D721Med (cell line): ENCODE results near the gene NKAIN4.

Experiments
- DNase-seq: peaks from one replicate; pipeline ENCODE4 v3.0.0; 2011; ENCODE audit warnings: low spot score; ENCODE audit not compliant: insufficient read length
- FAIRE-seq: peaks from 2 replicates; lab custom pipeline; 2011; peaks lifted over from hg19 to GRCh38; lab: Jason Lieb, UNC
- TF ChIP-seq, protein P1 (sequence below): IDR thresholded peaks from 2 replicates; pipeline ENCODE4 v1.5.1; 2012; ENCODE audit warnings: mild to moderate bottlenecking, control low read depth; ENCODE audit not compliant: insufficient read depth; ENCODE audit errors: missing control alignments

NKAIN4 gene

DNA sequence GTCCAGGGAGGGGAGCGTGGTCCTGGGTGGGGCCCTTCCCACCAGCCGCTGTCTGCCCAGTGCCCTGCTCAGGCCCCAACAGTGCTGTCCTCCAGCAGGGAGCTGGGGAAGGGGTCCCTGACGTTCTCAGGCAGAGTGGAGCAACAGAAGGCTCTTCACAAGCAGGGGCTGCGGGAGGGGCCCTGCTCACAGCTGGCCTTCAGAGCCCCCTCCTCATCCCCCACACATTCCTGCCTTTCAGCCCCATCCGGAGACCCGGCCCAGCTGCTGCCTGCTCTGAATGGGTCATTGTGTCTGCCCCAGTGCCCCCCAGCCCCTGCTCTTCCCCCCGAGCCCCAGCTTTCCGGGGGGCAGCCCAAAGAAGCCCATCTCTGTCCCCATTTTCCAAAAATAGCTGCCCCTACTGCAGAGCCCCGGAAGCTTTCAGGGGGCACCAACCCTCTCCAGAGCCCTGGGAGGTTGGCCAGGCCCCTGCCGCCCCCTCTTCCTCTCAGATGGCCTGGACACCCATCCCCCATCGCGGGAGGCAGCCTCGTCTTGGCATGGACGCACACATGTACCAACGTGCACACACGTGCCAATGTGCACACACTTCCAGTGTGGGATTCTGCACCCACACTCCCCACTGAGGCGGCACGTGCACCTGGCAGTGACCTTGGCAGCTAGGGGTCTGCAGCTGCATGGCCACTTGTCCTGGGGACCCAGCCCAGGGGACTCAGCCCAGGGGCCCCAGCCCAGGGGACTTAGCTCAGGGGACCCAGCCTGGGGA lies 42.5 kb upstream of the NKAIN4 start:
- TF ChIP-seq, protein P1, sequence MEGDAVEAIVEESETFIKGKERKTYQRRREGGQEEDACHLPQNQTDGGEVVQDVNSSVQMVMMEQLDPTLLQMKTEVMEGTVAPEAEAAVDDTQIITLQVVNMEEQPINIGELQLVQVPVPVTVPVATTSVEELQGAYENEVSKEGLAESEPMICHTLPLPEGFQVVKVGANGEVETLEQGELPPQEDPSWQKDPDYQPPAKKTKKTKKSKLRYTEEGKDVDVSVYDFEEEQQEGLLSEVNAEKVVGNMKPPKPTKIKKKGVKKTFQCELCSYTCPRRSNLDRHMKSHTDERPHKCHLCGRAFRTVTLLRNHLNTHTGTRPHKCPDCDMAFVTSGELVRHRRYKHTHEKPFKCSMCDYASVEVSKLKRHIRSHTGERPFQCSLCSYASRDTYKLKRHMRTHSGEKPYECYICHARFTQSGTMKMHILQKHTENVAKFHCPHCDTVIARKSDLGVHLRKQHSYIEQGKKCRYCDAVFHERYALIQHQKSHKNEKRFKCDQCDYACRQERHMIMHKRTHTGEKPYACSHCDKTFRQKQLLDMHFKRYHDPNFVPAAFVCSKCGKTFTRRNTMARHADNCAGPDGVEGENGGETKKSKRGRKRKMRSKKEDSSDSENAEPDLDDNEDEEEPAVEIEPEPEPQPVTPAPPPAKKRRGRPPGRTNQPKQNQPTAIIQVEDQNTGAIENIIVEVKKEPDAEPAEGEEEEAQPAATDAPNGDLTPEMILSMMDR, result no peak
- DNase-seq (no peak), FAIRE-seq (no peak)

DNA sequence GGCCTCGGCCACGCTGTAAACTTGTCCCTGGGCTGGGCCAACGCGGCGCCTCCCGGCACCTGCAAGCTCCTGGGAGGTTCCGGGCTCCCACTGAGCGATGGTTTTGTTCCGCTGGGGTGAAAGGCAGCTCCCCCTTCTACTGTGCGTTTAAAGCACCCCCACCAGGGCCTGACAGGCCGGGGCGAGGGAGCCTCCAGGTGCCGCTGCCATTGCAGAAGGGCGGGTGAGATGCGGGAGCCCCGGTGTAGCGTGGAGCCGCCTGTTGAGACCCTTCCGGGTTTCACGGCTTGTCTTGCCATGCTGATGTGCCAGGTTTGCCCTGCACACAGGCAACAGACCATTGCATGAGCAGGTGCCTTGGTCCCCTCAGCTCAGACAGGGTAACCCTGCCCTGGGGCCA lies 41.6 kb upstream of the NKAIN4 start:
- FAIRE-seq, result no peak
- TF ChIP-seq, protein P1, result no peak
- no peak for DNase-seq

DNA sequence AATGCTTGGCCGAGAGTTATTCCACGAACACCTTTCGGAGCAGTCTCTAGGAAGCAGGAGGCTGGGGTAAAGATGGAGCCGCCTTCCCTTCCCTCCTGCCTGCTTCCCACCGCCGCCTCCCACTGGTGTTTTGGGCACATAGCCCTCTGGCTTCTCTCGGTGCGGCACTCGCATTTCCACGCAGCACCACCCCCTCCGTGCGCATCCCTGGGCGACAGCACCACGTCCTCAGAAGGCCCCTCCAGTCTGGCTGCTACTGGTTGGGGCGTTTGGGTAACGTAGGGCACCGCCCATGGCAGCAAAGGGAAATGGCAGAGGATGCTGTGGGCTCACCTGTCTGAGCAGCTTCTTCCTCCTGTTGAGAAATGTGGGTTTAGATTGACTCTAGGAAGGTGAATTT lies 41.2 kb upstream of the NKAIN4 start:
- DNase-seq (no peak), FAIRE-seq (no peak)
- TF ChIP-seq, protein P1, result no peak

DNA sequence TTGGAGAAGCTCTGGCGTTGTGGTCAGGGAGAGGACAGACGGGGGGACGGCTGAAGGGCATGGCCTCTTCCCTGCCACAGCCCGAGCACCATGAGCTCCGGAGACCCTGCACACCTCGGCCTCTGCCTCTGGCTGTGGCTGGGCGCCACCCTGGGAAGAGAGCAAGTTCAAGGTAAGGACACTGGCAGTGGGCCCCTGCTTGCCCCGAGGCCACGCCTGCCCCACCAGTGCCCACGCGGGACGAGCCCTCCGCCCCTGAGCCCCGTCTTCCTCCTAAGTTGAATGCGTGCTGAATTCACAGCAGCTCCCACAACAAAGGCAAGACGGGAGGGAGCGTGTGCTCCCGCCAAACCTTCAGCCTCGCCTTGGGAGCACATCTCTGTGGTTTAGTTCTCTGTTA lies 40.8 kb upstream of the NKAIN4 start:
- no peak for DNase-seq
- TF ChIP-seq, protein P1, result no peak
- no peak for FAIRE-seq

DNA sequence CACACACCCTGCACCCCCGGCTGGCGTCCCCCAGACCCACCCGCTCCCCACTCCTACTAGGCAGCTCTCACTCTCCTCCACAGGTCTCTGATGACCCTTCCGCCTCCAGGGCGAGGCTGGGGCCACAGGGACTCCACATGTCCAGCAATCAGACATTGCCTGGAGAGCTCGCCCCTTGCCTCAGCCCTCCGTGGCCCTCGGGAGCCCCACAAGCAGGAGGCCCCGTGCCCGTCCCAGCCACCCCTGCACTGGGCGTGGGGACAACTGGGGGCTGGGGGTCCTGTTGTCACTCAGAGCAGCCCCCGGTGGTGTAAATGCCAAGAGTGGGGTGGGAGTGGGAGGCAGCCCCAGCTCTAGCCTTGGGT lies 40.3 kb upstream of the NKAIN4 start:
- DNase-seq (no peak), FAIRE-seq (no peak)
- TF ChIP-seq, protein P1, result no peak

DNA sequence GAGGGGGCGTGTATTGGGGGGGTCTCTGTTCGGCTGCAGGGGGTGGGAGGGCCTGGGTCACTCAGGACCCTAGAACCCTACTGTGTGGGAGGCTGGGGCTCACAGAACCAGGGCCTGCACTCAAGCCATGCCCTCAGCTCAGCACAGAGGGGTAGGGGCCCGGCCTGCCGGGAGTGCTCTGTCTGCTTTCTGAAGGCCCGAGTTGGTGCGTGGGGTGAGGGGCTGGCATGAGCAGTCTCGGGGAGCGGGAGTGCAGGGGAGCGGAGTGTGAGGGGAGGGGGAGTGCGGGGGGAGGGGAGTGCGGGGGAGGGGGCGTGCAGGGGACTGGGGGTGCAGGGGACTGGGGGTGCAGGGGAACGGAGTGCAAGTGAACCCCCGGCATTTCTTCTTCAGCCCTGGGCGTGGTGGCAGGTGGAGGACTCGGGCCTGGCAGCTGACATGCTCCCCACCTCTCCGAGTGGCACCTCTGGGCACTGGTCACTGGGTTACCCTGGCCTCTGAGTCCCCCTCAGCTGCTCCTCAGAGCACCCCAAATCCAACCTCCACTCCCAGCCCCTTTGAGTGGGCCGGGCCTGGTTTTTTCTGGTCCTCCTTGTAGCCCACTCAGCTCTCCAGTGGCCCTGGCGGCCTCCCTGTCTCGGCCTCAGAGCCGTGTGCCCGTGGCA lies 39.7 kb upstream of the NKAIN4 start:
- DNase-seq, result no peak
- FAIRE-seq, result no peak
- TF ChIP-seq, protein P1, result no peak

DNA sequence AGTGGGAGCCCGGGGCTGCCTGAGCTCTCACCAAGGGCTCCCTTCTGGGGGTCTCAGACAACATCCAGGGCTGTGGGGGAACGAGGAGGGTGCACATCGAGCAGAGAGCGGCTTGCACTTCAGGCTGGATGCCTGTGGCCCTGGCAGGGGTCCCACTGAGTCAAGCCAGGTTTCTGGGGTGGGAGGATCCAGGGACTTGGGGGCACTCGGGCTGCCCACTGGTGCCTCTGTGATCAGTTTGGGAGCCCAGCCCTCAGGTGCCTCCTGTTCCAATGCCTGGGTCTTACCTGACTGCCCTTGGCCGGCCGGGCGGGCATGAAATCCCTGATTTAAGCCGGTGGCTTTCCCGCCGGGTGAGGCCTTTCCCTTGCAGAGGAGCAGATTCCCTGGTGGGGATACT lies 39.2 kb upstream of the NKAIN4 start:
- TF ChIP-seq, protein P1, result no peak
- DNase-seq (no peak), FAIRE-seq (no peak)
